ENCODE data around the gene CNBP. TPM values are rescaled to one million over a fixed set of nuclear protein-coding genes. Genes with fewer than 3 reads are reported as not detected.

The CNBP gene
- total RNA-seq, 1 experiment from 2014 or later, result 353 TPM

- ChIA-PET RAD21 (ENCODE audit: low non-redundant PET in 1 of 2, low total read pairs in 2 of 2, uncharacterized antibody in 2 of 2, unreplicated experiment in 2 of 2) (no interaction called here), CTCF (interaction anchor here (2.1 kb wide), 1 partner anchor 29 kb away, joined by 5 read pairs; no protein-coding TSS in a partner anchor), POLR2A (no interaction called here)
- no peaks in the 10 kb centered on the region for H3K9me3 ChIP-seq (ENCODE audit: control insufficient read depth in 1 of 2, insufficient read depth in 1 of 2, low read depth in 1 of 2, low read length in 2 of 2)
- no peaks in the 10 kb centered on the region for H3K9me2 ChIP-seq (ENCODE audit: insufficient read depth)
- H3K27me3 ChIP-seq (ENCODE audit: insufficient read depth, low read length), result no peaks in the 10 kb centered on the region
- peaks cover 25 to 26% of the 10 kb centered on the region in 2 experiments; a peak in 3 of 4 replicates for H3K36me3 ChIP-seq (ENCODE audit: control insufficient read depth in 1 of 2, insufficient read depth in 2 of 2, low read length in 2 of 2)
- no peak overlapping the region for H3K4me2 ChIP-seq (ENCODE audit: low read length)
- no peak overlapping the region for H3K27ac ChIP-seq (ENCODE audit: low read depth, low read length)
- no peak overlapping the region for H3K9ac ChIP-seq (ENCODE audit: low read length)
- no peak overlapping the region for H3K4me3 ChIP-seq (replicated peaks in 1 of 2; ENCODE audit: low read depth in 1 of 2, low read length in 2 of 2)
- H3K4me1 ChIP-seq (ENCODE audit: control insufficient read depth in 1 of 2, insufficient read depth in 2 of 2, low read length in 2 of 2), result no peaks in the 10 kb centered on the region
- no peaks in the 10 kb centered on the region for H4K20me1 ChIP-seq (ENCODE audit: insufficient read depth)
- no TSS peak for BruUV-seq (replicated peaks)
- intact Hi-C loops (cut with micrococcal nuclease), result no loop called here
- no peak overlapping the region for H2AFZ ChIP-seq (ENCODE audit: low read depth, low read length, poor library complexity, severe bottlenecking)
- TF ChIP-seq EZH2phosphoT487 (IDR thresholded peaks at IDR 0.05; ENCODE audit: borderline replicate concordance) (no peak), CTCF (IDR thresholded peaks at IDR 0.05 in 2 of 3, conservative IDR thresholded peaks at IDR 0.05 in 1 of 3; ENCODE audit: borderline replicate concordance in 1 of 3, insufficient read depth in 1 of 3, low read depth in 2 of 3, low read length in 2 of 3) (no peak), CEBPB (IDR thresholded peaks at IDR 0.05; ENCODE audit: low read depth) (no peak), SRF (IDR thresholded peaks at IDR 0.05; ENCODE audit: low read depth) (no peak), CBX3 (IDR thresholded peaks at IDR 0.05; ENCODE audit: low read depth) (no peak), ZFX (IDR thresholded peaks at IDR 0.05) (no peak), ELF1 (IDR thresholded peaks at IDR 0.05; ENCODE audit: borderline replicate concordance, low read depth) (no peak), JUND (IDR thresholded peaks at IDR 0.05) (no peak), EZH2 (IDR thresholded peaks at IDR 0.05) (no peak), EGR1 (IDR thresholded peaks at IDR 0.05; ENCODE audit: low read depth) (no peak), RAD21 (IDR thresholded peaks at IDR 0.05; ENCODE audit: low read depth) (no peak)
- no peaks in the 10 kb centered on the region for H3K79me2 ChIP-seq (ENCODE audit: insufficient read depth, low read length)
- ATAC-seq (no peak), DNase-seq (ENCODE audit: low read depth, low spot score) (no peak)
Observed at GRCh38 chr3:129132097-129132866, 51.4 kb downstream of the CNBP start.
